HepG2 (cell line): ENCODE results near the gene SIAH2. TPM values are rescaled to one million over a fixed set of nuclear protein-coding genes. Genes with fewer than 3 reads are reported as not detected.

Experiments
- ATAC-seq: fragments of 200-7000 bp; cut with Tn5 transposase; 3 replicates; pipeline ENCODE4 v1.9.1; 2020; ENCODE audit warnings: mild to moderate bottlenecking, moderate library complexity
- BruUV-seq: library from RNA; stranded (reverse); fragments of 400-500 nt; replicated peaks from 2 replicates; lab custom pipeline; 2021; lab: Mats Ljungman, UMichigan
- CTCF ChIA-PET: fragments of 300-600 bp; formaldehyde crosslinking; extraction: SDS; loops from one replicate; lab custom pipeline; 2021; ENCODE audit warnings: low total read pairs, inconsistent platforms, low intra/inter-chr PET ratio; lab: Yijun Ruan, JAX
- POLR2A ChIA-PET: fragments of 350-600 bp; sonication (Branson Sonifier 250); formaldehyde crosslinking; loops from one replicate; lab custom pipeline; 2020; ENCODE audit warnings: antibody characterized with exemption, inconsistent platforms; lab: Yijun Ruan, JAX
- DNase-seq: peaks from one replicate; pipeline ENCODE4 v3.0.0-alpha.2; 2015; ENCODE audit warnings: low spot score
- FAIRE-seq: peaks from 3 replicates; lab custom pipeline; 2011; peaks lifted over from hg19 to GRCh38; lab: Jason Lieb, UNC
- H2AFZ ChIP-seq: one replicate; pipeline ENCODE4 v1.6.1; 2011; ENCODE audit warnings: low read length, inconsistent platforms
- H3K27ac ChIP-seq: fragments of 300-600 bp; 3 replicates; pipeline ENCODE4 v1.8.0; 2011; ENCODE audit warnings: mixed run types, mild to moderate bottlenecking, mixed read lengths, low read length, inconsistent platforms; ENCODE audit not compliant: insufficient read depth; ENCODE audit errors: extremely low read length
- H3K27me3 ChIP-seq, 2 experiments: fragments of 200-600 bp in 1 of 2; 2 replicates in 1 of 2; 3 replicates in 1 of 2; pipeline versions ENCODE4 v1.6.0 to v1.8.0; 2011; ENCODE audit warnings: low read length in 2 of 2, mild to moderate bottlenecking in 2 of 2, moderate library complexity in 2 of 2, inconsistent platforms in 1 of 2; ENCODE audit not compliant: insufficient read depth in 2 of 2, control insufficient read depth in 1 of 2
- H3K36me3 ChIP-seq, 2 experiments: fragments of 200-600 bp in 1 of 2; replicated peaks in 1 of 2; 2 replicates in 1 of 2; 3 replicates in 1 of 2; pipeline versions ENCODE4 v1.5.1 to v1.8.0; 2011; ENCODE audit warnings: low read length in 2 of 2, inconsistent platforms in 1 of 2; ENCODE audit not compliant: insufficient read depth in 2 of 2, control insufficient read depth in 1 of 2
- H3K4me1 ChIP-seq: 2 replicates; pipeline ENCODE4 v1.5.1; 2012; ENCODE audit warnings: low read length, inconsistent platforms; ENCODE audit not compliant: insufficient read depth
- H3K4me2 ChIP-seq: 2 replicates; pipeline ENCODE4 v1.6.0; 2011; ENCODE audit warnings: low read depth, low read length, inconsistent platforms
- H3K4me3 ChIP-seq, 3 experiments: fragments of 200-600 bp in 1 of 3; sonication (generic), shearing (Covaris generic) in 1 of 3; replicated peaks in 1 of 3; 2 replicates each; pipeline ENCODE4 v1.5.1; 2011 to 2016; ENCODE audit warnings: low read length in 3 of 3, inconsistent platforms in 2 of 3, low read depth in 2 of 3, mild to moderate bottlenecking in 2 of 3, control low read depth in 1 of 3, mixed read lengths in 1 of 3; ENCODE audit not compliant: insufficient read depth in 1 of 3
- H3K79me2 ChIP-seq: one replicate; pipeline ENCODE4 v1.6.1; 2011; ENCODE audit warnings: low read length, inconsistent platforms; ENCODE audit not compliant: insufficient read depth
- H3K9ac ChIP-seq: 2 replicates; pipeline ENCODE4 v1.6.0; 2011; ENCODE audit warnings: mild to moderate bottlenecking, low read depth, low read length, inconsistent platforms; ENCODE audit not compliant: insufficient read depth
- H3K9me3 ChIP-seq: 2 replicates; pipeline ENCODE4 v1.5.1; 2012; ENCODE audit warnings: mild to moderate bottlenecking, low read length
- H4K20me1 ChIP-seq: 2 replicates; pipeline ENCODE4 v1.6.0; 2011; ENCODE audit warnings: inconsistent platforms, mild to moderate bottlenecking, low read length, moderate library complexity; ENCODE audit not compliant: insufficient read depth
- CAMTA2 ChIP-seq: sonication (generic); formaldehyde crosslinking; IDR thresholded peaks from 2 replicates; pipeline ENCODE4 v1.4.0; 2020; ENCODE audit warnings: mild to moderate bottlenecking, missing genetic modification reagents, borderline replicate concordance
- ELF1 ChIP-seq: sonication (generic); formaldehyde crosslinking; IDR thresholded peaks from 2 replicates; pipeline ENCODE4 v1.4.0; 2020; ENCODE audit warnings: missing genetic modification reagents
- HNF4G ChIP-seq, 2 experiments: sonication (generic) in 1 of 2; formaldehyde crosslinking in 1 of 2; IDR thresholded peaks; 2 replicates each; pipeline versions ENCODE4 v1.4.0 to v1.6.1; 2011 to 2020; ENCODE audit warnings: borderline replicate concordance in 2 of 2, low read depth in 2 of 2, mild to moderate bottlenecking in 2 of 2, low read length in 1 of 2, missing genetic modification reagents in 1 of 2, moderate library complexity in 1 of 2
- PAF1 ChIP-seq: IDR thresholded peaks from 2 replicates; pipeline ENCODE4 v1.6.1; 2016; ENCODE audit warnings: missing genetic modification reagents, missing compliant biosample characterization
- PAX8 ChIP-seq: sonication (generic); formaldehyde crosslinking; IDR thresholded peaks from 2 replicates; pipeline ENCODE4 v1.8.0; 2022; ENCODE audit warnings: mild to moderate bottlenecking, missing genetic modification reagents, borderline replicate concordance
- RARA ChIP-seq: IDR thresholded peaks from 2 replicates; pipeline ENCODE4 v1.6.1; 2016; ENCODE audit warnings: missing genetic modification reagents, missing compliant biosample characterization
- RBFOX2 ChIP-seq: fragments of 200-400 bp; formaldehyde crosslinking; IDR thresholded peaks from 2 replicates; pipeline ENCODE4 v1.6.1; 2017; ENCODE audit warnings: low read depth, mild to moderate bottlenecking, low read length
- SCMH1 ChIP-seq: sonication (generic); formaldehyde crosslinking; IDR thresholded peaks from 2 replicates; pipeline ENCODE4 v1.9.0; 2021; ENCODE audit warnings: missing genetic modification reagents, mild to moderate bottlenecking, borderline replicate concordance
- SRF ChIP-seq: IDR thresholded peaks from 2 replicates; pipeline ENCODE4 v1.6.1; 2011; ENCODE audit warnings: mild to moderate bottlenecking, low read depth, low read length, moderate library complexity
- ZFAT ChIP-seq: sonication (generic); formaldehyde crosslinking; conservative IDR thresholded peaks from 2 replicates; pipeline ENCODE4 v1.8.1; 2023; ENCODE audit warnings: missing genetic modification reagents, inconsistent platforms
- ZNF547 ChIP-seq: sonication (generic); formaldehyde crosslinking; IDR thresholded peaks from 2 replicates; pipeline ENCODE4 v1.5.1; 2020; ENCODE audit warnings: mild to moderate bottlenecking, missing genetic modification reagents
- ZNF878 ChIP-seq: sonication (generic); formaldehyde crosslinking; IDR thresholded peaks from 2 replicates; pipeline ENCODE4 v1.8.1; 2023; ENCODE audit warnings: mild to moderate bottlenecking, missing genetic modification reagents, moderate library complexity
- WGBS: methylation state at CpG from one replicate; pipeline ENCODE4 v1.1.6; 2017; ENCODE audit warnings: low lambda C conversion rate; 5-methylcytosine and 5-hydroxymethylcytosine counted together
- in situ Hi-C: cut with HindIII; loops from 2 replicates; pipeline ENCODE4 v1.10.0; 2017; ENCODE audit warnings: low pct_unique_long_range_greater_than_20kb; ENCODE audit not compliant: extremely low pct_ligation_motif_present
- intact Hi-C: fragments of 100-400 bp; cut with micrococcal nuclease; formaldehyde crosslinking; loops from one replicate; pipeline ENCODE4 v1.10.0; 2022; ENCODE audit not compliant: unreplicated experiment
- polyA plus RNA-seq, 8 experiments: library from polyadenylated mRNA; depleted of rRNA in 3 of 8; stranded (reverse) in 7 of 8; unstranded in 1 of 8; fragments of >200 nt; fragmentation: Illumina TruSeq in 4 of 8; extraction: Trizol in 4 of 8; gene quantifications; 2 replicates each; pipeline versions ENCODE4 v1.2.1 to v1.2.3, GENCODE V29; 2011 to 2016; ENCODE audit warnings: low read depth in 4 of 8, missing spikeins in 1 of 8, mixed read lengths in 1 of 8; ENCODE audit not compliant: insufficient read depth in 1 of 8
- total RNA-seq, 5 experiments: library from RNA; depleted of rRNA; stranded (reverse); fragments of >200 nt; fragmentation: Illumina TruSeq; extraction: Trizol; gene quantifications; 2 replicates each; pipeline ENCODE4 v1.2.3, GENCODE V29; 2016; ENCODE audit warnings: low read depth in 1 of 5
- TF ChIP-seq, protein P1 (sequence below): IDR thresholded peaks from 2 replicates; pipeline ENCODE4 v1.6.1; 2016; ENCODE audit warnings: missing compliant biosample characterization, missing genetic modification reagents, borderline replicate concordance
- TF ChIP-seq, protein P2 (sequence below): IDR thresholded peaks from 2 replicates; pipeline ENCODE4 v1.6.1; 2016; ENCODE audit warnings: control low read depth
- TF ChIP-seq, protein P3 (sequence below): sonication (generic); formaldehyde crosslinking; IDR thresholded peaks from 2 replicates; pipeline ENCODE4 v1.9.0; 2022; ENCODE audit warnings: missing genetic modification reagents, mild to moderate bottlenecking, borderline replicate concordance
- TF ChIP-seq, protein P4 (sequence below): sonication (generic); formaldehyde crosslinking; IDR thresholded peaks from 2 replicates; pipeline ENCODE4 v1.5.0; 2020; ENCODE audit warnings: missing genetic modification reagents
- TF ChIP-seq, protein P5 (sequence below): sonication (generic); formaldehyde crosslinking; IDR thresholded peaks from 2 replicates; pipeline ENCODE4 v1.8.0; 2022; ENCODE audit warnings: missing genetic modification reagents, low read depth, mild to moderate bottlenecking, borderline replicate concordance

The SIAH2 gene
- total and polyA plus RNA-seq, 2 of the 13 experiments (the other 11 are each of a cell fraction or from before 2014, with no cell fraction given) = 71.8 to 117 TPM

DNA sequence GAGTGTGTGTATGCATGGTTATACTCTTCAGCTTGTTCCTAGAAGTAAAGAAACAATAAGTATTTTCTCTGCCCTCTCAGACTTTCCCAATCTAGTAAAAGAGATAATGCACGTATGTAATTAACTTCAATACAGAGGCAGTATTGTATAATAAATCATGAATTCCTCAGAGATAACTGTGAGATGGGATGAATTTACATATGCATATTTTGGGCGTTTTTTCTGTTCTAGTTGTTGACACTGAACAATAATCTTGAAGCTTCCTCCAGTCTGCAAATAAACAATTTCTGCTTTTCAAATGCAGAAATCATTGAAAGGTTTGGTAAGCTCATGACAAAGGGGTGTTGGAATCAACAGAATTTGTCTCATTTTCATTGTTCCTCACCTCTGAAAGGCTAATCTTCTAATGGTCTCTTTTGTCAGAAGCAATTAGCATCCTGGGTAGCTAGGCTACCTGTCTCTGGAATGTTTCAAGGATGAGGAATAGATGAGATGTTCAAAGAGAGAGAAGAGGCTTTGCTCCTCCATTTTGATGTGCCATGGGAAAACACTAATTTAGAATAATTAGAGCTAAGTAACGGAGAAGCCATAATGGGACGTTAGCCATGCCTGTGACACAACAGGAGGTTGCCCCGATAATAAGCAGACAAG is 43.3 kb upstream of the SIAH2 start (continued):
- no peak for TF ChIP-seq ZNF878 (CRISPR knock-in tag)
- TF ChIP-seq RBFOX2 = no peak
- TF ChIP-seq CAMTA2 = no peak
- TF ChIP-seq SRF = no peak
- TF ChIP-seq, protein P1, sequence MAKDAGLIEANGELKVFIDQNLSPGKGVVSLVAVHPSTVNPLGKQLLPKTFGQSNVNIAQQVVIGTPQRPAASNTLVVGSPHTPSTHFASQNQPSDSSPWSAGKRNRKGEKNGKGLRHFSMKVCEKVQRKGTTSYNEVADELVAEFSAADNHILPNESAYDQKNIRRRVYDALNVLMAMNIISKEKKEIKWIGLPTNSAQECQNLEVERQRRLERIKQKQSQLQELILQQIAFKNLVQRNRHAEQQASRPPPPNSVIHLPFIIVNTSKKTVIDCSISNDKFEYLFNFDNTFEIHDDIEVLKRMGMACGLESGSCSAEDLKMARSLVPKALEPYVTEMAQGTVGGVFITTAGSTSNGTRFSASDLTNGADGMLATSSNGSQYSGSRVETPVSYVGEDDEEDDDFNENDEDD (CRISPR knock-in tag) = no peak
- TF ChIP-seq ZNF547 (CRISPR knock-in tag) = no peak
- no peak for TF ChIP-seq HNF4G (IDR thresholded peaks at IDR 0.05; ENCODE audit: borderline replicate concordance, low read depth, low read length)
- no peak for TF ChIP-seq HNF4G (CRISPR knock-in tag; IDR thresholded peaks at IDR 0.05; ENCODE audit: borderline replicate concordance, low read depth)
- TF ChIP-seq ZFAT (CRISPR knock-in tag) = no peak

DNA sequence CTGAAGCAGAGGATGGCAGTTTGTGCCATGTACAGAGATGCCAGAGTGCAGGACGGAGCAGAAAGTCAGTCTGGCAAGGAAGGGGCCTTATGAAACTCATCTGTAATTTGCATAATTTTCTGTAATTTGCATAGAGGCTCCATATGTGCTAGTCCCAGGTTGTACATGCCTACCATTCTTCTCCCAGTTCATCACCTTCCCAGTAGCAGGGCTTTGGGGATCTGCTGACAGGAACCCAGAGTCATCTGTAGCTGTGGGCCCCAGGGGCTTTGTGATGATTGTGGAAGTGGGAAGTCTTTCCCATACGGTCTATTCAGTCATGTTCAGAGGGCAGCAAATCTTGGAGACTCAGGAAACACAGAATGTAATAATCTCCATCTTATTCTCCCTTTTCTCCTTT is 42.4 kb upstream of the SIAH2 start:
- H4K20me1 ChIP-seq = no peaks in the 10 kb centered on the region
- no peak for FAIRE-seq
- WGBS = 11% methylated on average over 2 of the region's 2 CpGs
- H3K27me3 ChIP-seq = peaks cover 3 to 4% of the 10 kb centered on the region in 2 experiments; a peak in 3 of 5 replicates
- BruUV-seq = no TSS peak
- no peak overlapping the region for H3K27ac ChIP-seq
- no peak overlapping the region for H3K4me3 ChIP-seq
- H3K9me3 ChIP-seq = no peaks in the 10 kb centered on the region
- no peaks in the 10 kb centered on the region for H3K79me2 ChIP-seq
- CTCF ChIA-PET = no interaction called here
- intact Hi-C loops = no loop called here
- no peak overlapping the region for H3K9ac ChIP-seq
- no peak overlapping the region for H2AFZ ChIP-seq
- in situ Hi-C loops = no loop called here
- DNase-seq = no peak
- H3K36me3 ChIP-seq = no peaks in the 10 kb centered on the region
- POLR2A ChIA-PET = no interaction called here
- ATAC-seq = no peak
- H3K4me1 ChIP-seq = no peaks in the 10 kb centered on the region
- H3K4me2 ChIP-seq = no peak overlapping the region
- no peak for TF ChIP-seq RARA (CRISPR knock-in tag)
- TF ChIP-seq PAF1 (CRISPR knock-in tag) = no peak
- TF ChIP-seq, protein P2, sequence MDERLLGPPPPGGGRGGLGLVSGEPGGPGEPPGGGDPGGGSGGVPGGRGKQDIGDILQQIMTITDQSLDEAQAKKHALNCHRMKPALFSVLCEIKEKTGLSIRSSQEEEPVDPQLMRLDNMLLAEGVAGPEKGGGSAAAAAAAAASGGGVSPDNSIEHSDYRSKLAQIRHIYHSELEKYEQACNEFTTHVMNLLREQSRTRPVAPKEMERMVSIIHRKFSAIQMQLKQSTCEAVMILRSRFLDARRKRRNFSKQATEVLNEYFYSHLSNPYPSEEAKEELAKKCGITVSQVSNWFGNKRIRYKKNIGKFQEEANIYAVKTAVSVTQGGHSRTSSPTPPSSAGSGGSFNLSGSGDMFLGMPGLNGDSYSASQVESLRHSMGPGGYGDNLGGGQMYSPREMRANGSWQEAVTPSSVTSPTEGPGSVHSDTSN (CRISPR knock-in tag) = no peak
- TF ChIP-seq, protein P3, sequence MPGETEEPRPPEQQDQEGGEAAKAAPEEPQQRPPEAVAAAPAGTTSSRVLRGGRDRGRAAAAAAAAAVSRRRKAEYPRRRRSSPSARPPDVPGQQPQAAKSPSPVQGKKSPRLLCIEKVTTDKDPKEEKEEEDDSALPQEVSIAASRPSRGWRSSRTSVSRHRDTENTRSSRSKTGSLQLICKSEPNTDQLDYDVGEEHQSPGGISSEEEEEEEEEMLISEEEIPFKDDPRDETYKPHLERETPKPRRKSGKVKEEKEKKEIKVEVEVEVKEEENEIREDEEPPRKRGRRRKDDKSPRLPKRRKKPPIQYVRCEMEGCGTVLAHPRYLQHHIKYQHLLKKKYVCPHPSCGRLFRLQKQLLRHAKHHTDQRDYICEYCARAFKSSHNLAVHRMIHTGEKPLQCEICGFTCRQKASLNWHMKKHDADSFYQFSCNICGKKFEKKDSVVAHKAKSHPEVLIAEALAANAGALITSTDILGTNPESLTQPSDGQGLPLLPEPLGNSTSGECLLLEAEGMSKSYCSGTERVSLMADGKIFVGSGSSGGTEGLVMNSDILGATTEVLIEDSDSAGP (CRISPR knock-in tag) = no peak
- no peak for TF ChIP-seq PAX8 (CRISPR knock-in tag)
- TF ChIP-seq, protein P4, sequence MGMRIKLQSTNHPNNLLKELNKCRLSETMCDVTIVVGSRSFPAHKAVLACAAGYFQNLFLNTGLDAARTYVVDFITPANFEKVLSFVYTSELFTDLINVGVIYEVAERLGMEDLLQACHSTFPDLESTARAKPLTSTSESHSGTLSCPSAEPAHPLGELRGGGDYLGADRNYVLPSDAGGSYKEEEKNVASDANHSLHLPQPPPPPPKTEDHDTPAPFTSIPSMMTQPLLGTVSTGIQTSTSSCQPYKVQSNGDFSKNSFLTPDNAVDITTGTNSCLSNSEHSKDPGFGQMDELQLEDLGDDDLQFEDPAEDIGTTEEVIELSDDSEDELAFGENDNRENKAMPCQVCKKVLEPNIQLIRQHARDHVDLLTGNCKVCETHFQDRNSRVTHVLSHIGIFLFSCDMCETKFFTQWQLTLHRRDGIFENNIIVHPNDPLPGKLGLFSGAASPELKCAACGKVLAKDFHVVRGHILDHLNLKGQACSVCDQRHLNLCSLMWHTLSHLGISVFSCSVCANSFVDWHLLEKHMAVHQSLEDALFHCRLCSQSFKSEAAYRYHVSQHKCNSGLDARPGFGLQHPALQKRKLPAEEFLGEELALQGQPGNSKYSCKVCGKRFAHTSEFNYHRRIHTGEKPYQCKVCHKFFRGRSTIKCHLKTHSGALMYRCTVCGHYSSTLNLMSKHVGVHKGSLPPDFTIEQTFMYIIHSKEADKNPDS (CRISPR knock-in tag) = no peak
- TF ChIP-seq, protein P5, sequence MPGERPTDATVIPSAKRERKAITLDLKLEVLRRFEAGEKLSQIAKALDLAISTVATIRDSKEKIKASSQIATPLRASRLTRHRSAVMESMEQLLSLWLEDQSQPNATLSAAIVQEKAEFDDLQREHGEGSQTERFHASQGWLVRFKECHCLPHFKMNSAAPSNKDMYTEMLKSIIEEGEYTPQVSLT (CRISPR knock-in tag) = no peak
- TF ChIP-seq ELF1 = no peak
- TF ChIP-seq SCMH1 (CRISPR knock-in tag) = no peak
